ENCODE measurements around the gene IL11RA. TPM values are rescaled to one million over a fixed set of nuclear protein-coding genes. Genes with fewer than 3 reads are reported as not detected.

Gene IL11RA
- total RNA-seq, 2 experiments from 2014 or later = 16.7 to 20.1 TPM

DNA sequence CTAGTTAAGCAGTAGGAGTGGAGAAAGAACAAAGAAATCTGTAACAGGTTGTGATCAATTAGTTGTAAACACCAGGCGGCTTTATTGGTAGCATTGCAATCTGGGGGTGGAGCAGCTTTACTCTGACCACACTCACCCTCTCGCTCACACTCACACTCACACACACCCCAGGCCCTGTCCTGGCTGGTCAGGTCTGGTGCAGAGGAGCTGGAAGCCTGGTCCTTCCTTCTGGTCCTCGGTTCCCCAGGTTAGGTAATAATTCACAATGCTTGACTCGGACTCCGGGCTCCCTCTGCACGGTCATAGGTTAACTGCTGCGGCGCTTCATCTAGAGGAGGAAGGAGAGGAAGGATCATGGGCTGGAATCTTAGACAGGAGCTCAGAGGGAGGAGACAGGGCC, 37.5 kb downstream of the IL11RA start:
- intact Hi-C loops (cut with micrococcal nuclease; ENCODE audit: unreplicated experiment) = no loop called here
- POLR2A ChIA-PET = no interaction called here

DNA sequence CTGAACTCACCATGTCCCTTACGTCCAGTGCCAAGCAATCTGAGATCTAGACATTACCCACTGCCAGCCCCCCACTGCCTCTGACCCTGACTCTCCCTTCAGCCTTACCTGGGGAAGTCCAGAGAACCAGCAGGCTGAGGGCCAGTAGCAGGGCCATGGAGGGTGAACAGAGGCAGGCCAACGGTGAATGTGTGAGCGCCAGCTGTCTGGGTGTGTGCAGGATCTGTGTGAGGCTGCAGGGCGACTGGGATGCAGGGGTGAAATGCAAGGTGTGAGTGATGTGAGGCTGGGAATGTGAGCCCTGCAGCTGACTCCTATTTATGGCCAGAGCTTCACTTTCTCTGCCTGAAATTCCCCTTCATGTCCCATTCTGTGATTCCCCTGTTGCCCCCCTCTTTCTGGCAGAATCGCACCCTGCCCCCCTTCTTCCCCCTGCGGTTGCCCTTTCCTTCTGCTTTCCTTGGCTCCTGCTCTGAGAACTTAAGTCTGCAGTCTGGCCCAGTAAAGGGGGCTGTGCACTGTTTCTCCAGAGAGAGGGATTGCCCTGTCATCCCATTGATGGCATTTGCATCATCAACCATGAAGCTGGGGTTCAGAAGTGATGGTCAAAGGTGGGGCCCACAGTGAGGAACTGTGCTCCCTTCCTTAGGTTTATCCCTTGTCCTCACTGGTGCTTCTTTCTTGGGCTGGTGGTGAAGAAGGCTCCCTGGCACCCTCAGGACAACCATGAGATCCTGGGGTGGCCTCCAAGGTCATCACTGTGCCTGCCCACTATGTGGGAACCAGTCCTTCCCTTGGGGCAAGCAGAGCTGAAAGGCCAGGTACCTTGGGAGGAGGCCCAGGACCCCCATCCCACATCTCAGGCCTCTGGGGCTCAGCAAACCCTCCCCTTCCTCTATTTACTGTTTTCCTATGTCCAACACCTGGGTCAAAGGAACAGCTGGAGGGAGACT, 39.3 kb downstream of the IL11RA start, which contains the start of gene CCL19:
Gene CCL19, minus strand, starts transcription at position 294 of the 953 bp plus-strand sequence. Its CDS starts 137 bp downstream, at position 157.
- no peak within 1 kb of the TSS for H3K27ac ChIP-seq (ENCODE audit: low read depth, low read length, poor library complexity, severe bottlenecking)
- no peaks in the 10 kb centered on the region for H3K79me2 ChIP-seq (ENCODE audit: insufficient read depth, low read depth, low read length)
- H3K36me3 ChIP-seq (ENCODE audit: insufficient read depth, low read length) = no peaks in the 10 kb centered on the region
- ChIA-PET CTCF (ENCODE audit: unreplicated experiment) (no interaction called here), POLR2A (interaction anchor here (1.0 kb wide), 1 partner anchor 9 kb away, joined by 3 read pairs; no protein-coding TSS in a partner anchor)
- no peaks in the 10 kb centered on the region for H3K9me2 ChIP-seq (ENCODE audit: insufficient read depth, low read length)
- H3K4me1 ChIP-seq (ENCODE audit: insufficient read depth, low read length, poor library complexity, severe bottlenecking) = no peaks in the 10 kb centered on the region
- DNase-seq (ENCODE audit: low spot score) = no peak
- intact Hi-C loops (cut with micrococcal nuclease; ENCODE audit: unreplicated experiment) = no loop called here
- no peak within 1 kb of the TSS for H3K4me2 ChIP-seq (ENCODE audit: low read length)
- TF ChIP-seq EZH2phosphoT487 (IDR thresholded peaks at IDR 0.05; ENCODE audit: borderline replicate concordance, low read depth, low read length) = no peak
- TF ChIP-seq, protein P1, sequence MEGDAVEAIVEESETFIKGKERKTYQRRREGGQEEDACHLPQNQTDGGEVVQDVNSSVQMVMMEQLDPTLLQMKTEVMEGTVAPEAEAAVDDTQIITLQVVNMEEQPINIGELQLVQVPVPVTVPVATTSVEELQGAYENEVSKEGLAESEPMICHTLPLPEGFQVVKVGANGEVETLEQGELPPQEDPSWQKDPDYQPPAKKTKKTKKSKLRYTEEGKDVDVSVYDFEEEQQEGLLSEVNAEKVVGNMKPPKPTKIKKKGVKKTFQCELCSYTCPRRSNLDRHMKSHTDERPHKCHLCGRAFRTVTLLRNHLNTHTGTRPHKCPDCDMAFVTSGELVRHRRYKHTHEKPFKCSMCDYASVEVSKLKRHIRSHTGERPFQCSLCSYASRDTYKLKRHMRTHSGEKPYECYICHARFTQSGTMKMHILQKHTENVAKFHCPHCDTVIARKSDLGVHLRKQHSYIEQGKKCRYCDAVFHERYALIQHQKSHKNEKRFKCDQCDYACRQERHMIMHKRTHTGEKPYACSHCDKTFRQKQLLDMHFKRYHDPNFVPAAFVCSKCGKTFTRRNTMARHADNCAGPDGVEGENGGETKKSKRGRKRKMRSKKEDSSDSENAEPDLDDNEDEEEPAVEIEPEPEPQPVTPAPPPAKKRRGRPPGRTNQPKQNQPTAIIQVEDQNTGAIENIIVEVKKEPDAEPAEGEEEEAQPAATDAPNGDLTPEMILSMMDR (conservative IDR thresholded peaks at IDR 0.05; ENCODE audit: low read length) = no peak
- no TSS peak for BruUV-seq (replicated peaks)
- no peak within 1 kb of the TSS for H2AFZ ChIP-seq (ENCODE audit: low read length)
- H3K4me3 ChIP-seq (ENCODE audit: low read depth, low read length, poor library complexity, severe bottlenecking) = no peak within 1 kb of the TSS
- H4K20me1 ChIP-seq (ENCODE audit: insufficient read depth, low read length) = no peaks in the 10 kb centered on the region
- no peaks in the 10 kb centered on the region for H3K9me3 ChIP-seq (ENCODE audit: low read length)

More for the DNA sequence above, 37.5 kb downstream of the IL11RA start:
- BruUV-seq (replicated peaks) = no TSS peak
- Histone ChIP-seq H3K4me3 (ENCODE audit: low read depth, low read length, poor library complexity, severe bottlenecking) (no peak overlapping the region), H3K4me2 (ENCODE audit: low read length) (no peak overlapping the region), H3K79me2 (ENCODE audit: insufficient read depth, low read depth, low read length) (no peaks in the 10 kb centered on the region), H4K20me1 (ENCODE audit: insufficient read depth, low read length) (no peaks in the 10 kb centered on the region), H3K4me1 (ENCODE audit: insufficient read depth, low read length, poor library complexity, severe bottlenecking) (no peaks in the 10 kb centered on the region), H3K9me2 (ENCODE audit: insufficient read depth, low read length) (no peaks in the 10 kb centered on the region), H3K27ac (ENCODE audit: low read depth, low read length, poor library complexity, severe bottlenecking) (no peak overlapping the region), H3K36me3 (ENCODE audit: insufficient read depth, low read length) (no peaks in the 10 kb centered on the region), H3K9me3 (ENCODE audit: low read length) (no peaks in the 10 kb centered on the region), H2AFZ (ENCODE audit: low read length) (no peak overlapping the region)
- CTCF ChIA-PET (ENCODE audit: unreplicated experiment) = interaction anchor here (0.6 kb wide), 1 partner anchor 25 kb away, joined by 3 read pairs; no protein-coding TSS in a partner anchor
- DNase-seq (ENCODE audit: low spot score) = no peak
- no peak for TF ChIP-seq EZH2phosphoT487 (IDR thresholded peaks at IDR 0.05; ENCODE audit: borderline replicate concordance, low read depth, low read length)
- TF ChIP-seq, protein P1 (conservative IDR thresholded peaks at IDR 0.05; ENCODE audit: low read length) = no peak

All from OCI-LY7 (cell line).